ENCODE data around the gene RREB1. TPM values are rescaled to one million over a fixed set of nuclear protein-coding genes. Genes with fewer than 3 reads are reported as not detected.

The RREB1 gene
- total RNA-seq, 1 donor from 2014 or later, result 57.2 TPM

DNA sequence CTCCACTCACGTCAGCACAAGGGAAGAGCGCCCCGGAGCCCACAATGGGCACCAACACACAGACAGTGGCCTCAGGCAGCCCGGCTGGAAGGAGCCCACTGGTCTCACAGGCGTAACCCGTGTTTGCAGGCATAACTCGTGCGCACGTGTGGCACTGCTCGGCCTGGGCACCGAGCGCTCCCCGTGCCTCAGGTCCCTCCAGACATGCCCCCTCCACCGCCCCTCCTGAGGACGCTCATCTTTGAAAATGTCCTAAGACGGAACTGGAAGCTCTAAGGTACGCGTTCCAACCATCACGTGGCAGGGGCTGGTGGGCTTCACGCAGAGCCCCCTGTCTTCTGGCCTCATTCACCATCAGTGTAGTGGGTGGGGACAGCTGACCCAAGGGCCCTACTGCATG lies 160.6 kb downstream of the RREB1 start:
- Histone ChIP-seq H3K4me1 (peaks cover 16% of the 10 kb centered on the region), H3K27ac (no peak overlapping the region), H3K27me3 (no peaks in the 10 kb centered on the region), H3K9me3 (no peaks in the 10 kb centered on the region), H3K4me3 (no peak overlapping the region), H3K36me3 (no peaks in the 10 kb centered on the region)
- intact Hi-C loops (cut with DNase I), result no loop called here
- DNase-seq (ENCODE audit: extremely low spot score in 2 of 2), result no peak
- TF ChIP-seq POLR2A (IDR thresholded peaks at IDR 0.05) (no peak), POLR2AphosphoS5 (IDR thresholded peaks at IDR 0.05; ENCODE audit: insufficient read depth in 1 of 2, low read depth in 1 of 2) (no peak)
- TF ChIP-seq, protein P1, sequence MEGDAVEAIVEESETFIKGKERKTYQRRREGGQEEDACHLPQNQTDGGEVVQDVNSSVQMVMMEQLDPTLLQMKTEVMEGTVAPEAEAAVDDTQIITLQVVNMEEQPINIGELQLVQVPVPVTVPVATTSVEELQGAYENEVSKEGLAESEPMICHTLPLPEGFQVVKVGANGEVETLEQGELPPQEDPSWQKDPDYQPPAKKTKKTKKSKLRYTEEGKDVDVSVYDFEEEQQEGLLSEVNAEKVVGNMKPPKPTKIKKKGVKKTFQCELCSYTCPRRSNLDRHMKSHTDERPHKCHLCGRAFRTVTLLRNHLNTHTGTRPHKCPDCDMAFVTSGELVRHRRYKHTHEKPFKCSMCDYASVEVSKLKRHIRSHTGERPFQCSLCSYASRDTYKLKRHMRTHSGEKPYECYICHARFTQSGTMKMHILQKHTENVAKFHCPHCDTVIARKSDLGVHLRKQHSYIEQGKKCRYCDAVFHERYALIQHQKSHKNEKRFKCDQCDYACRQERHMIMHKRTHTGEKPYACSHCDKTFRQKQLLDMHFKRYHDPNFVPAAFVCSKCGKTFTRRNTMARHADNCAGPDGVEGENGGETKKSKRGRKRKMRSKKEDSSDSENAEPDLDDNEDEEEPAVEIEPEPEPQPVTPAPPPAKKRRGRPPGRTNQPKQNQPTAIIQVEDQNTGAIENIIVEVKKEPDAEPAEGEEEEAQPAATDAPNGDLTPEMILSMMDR (IDR thresholded peaks at IDR 0.05), result no peak

DNA sequence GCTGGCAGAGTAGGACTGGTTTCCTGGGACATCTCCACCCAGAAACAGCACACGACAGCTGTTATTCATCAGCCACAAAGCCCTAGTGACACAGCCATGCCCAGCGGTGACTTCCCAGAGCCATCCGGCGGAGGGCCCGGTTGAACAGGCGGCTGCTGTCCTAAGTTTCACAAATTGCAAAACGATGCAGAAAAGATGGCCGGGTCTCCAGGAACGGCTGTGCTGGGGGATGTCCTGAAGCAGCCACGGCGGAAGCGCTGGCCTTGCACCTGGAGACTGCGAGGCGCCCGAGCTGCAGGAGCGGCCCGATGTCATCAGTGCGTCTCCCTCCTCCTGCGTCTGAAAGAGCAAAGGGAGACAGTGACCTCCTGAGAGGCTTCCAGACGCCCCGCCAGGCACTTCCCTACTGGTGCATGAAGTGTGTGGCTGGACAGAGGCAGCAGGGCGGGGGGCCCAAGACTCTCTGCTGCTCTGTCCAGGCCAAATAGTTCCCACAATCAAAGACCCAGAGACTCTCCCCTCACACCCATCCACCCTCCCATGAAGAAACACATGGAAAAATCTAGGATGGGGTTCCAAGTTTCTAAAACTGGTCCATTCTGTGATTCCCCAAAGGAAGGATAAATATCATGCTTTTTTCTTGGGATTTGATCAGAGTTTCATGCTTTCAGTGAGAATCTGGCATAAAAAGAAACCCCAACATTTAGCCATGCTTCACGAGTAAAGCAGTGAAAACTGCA lies 161.2 kb downstream of the RREB1 start:
- Histone ChIP-seq H3K27me3 (no peaks in the 10 kb centered on the region), H3K27ac (no peak overlapping the region), H3K36me3 (no peaks in the 10 kb centered on the region), H3K4me1 (peaks cover 16% of the 10 kb centered on the region), H3K9me3 (no peaks in the 10 kb centered on the region), H3K4me3 (no peak overlapping the region)
- DNase-seq (ENCODE audit: extremely low spot score in 2 of 2), result no peak
- intact Hi-C loops (cut with DNase I), result no loop called here
- TF ChIP-seq POLR2A (IDR thresholded peaks at IDR 0.05), result no peak
- no peak for TF ChIP-seq POLR2AphosphoS5 (IDR thresholded peaks at IDR 0.05; ENCODE audit: insufficient read depth in 1 of 2, low read depth in 1 of 2)
- TF ChIP-seq, protein P1 (IDR thresholded peaks at IDR 0.05), result no peak

DNA sequence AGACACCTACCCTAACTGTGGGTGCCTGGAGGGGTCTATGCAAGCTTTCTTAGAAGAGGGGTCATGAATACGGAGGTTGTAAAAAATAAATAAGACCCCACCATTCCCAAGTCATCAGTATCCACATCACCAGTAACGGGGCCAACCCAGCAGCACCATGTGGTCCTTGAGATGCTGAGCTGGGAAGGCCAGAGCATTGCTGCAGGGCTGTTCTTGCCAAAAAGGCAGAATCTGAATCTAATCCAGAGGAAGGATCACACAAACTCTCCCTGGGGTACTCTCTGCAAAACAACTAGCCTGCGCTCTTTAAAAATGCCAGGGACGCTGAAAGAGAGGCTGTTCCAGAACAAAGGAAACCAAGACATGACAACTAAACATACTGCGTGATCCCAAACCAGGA lies 162.1 kb downstream of the RREB1 start:
- no peaks in the 10 kb centered on the region for H3K27me3 ChIP-seq
- no peak overlapping the region for H3K4me3 ChIP-seq
- intact Hi-C loops (cut with DNase I), result no loop called here
- peaks cover 16% of the 10 kb centered on the region for H3K4me1 ChIP-seq
- TF ChIP-seq, protein P1 (IDR thresholded peaks at IDR 0.05), result no peak
- no peak for TF ChIP-seq POLR2AphosphoS5 (IDR thresholded peaks at IDR 0.05; ENCODE audit: insufficient read depth in 1 of 2, low read depth in 1 of 2)
- no peak for TF ChIP-seq POLR2A (IDR thresholded peaks at IDR 0.05)
- no peaks in the 10 kb centered on the region for H3K9me3 ChIP-seq
- no peak for DNase-seq (ENCODE audit: extremely low spot score in 2 of 2)
- no peaks in the 10 kb centered on the region for H3K36me3 ChIP-seq
- H3K27ac ChIP-seq, result no peak overlapping the region

DNA sequence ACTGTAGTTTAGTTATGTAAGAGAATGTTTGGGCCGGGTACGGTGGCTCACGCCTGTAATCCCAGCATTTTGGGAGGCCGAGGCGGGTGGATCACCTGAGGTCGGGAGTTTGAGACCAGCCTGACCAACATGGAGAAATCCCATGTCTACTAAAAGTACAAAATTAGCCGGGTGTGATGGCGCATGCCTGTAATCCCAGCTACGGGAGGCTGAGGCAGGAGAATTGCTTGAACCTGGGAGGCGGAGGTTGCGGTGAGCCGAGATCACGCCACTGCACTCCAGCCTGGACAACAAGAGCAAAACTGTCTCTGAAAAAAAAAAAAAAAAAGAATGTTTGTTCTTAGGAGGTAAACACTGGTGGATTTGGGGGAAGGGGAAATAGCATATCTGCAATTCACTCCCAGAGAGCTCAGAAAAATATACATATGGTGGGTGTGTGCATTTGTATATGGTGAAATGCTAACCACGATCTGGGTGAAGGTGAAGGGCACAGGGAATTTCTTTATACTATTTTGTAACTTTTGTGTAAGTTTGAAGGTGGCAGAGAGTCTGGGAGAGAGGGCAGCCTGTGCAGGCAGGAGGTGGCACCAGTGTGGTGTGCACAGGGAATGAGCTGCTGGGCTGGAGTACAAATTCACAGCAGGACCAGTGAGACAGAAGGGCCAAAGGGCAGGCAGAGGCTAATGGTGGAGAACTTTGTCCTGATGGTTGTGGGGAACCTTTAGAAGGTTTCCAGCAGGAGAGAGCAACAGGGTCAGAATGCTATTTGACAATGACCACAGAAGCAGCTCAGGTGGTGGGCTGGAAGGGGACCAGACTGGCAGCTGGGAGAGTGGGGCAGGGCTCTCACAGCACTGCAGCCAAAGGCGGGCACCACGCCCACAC lies 162.8 kb downstream of the RREB1 start:
- Histone ChIP-seq H3K27me3 (no peaks in the 10 kb centered on the region), H3K27ac (no peak overlapping the region), H3K9me3 (no peaks in the 10 kb centered on the region), H3K36me3 (no peaks in the 10 kb centered on the region), H3K4me1 (peaks cover 17% of the 10 kb centered on the region), H3K4me3 (no peak overlapping the region)
- intact Hi-C loops (cut with DNase I), result no loop called here
- no peak for DNase-seq (ENCODE audit: extremely low spot score in 2 of 2)
- TF ChIP-seq POLR2AphosphoS5 (IDR thresholded peaks at IDR 0.05; ENCODE audit: insufficient read depth in 1 of 2, low read depth in 1 of 2) (no peak), POLR2A (IDR thresholded peaks at IDR 0.05) (no peak)
- TF ChIP-seq, protein P1 (IDR thresholded peaks at IDR 0.05), result no peak

DNA sequence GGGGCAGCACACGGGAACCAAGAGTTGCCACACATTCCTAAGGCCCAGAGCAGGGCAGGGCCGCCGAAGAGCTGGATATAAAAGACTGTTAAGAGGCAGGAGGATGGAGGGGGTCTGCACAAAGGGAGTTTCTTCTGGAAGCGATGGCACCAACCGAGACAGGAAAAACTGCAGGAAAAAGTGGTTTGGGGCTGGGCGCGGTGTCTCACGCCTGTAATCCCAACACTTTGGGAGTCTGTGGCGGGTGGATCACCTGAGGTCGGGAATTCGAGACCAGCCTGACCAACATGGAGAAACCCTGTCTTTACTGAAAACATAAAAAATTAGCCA lies 163.4 kb downstream of the RREB1 start:
- H3K9me3 ChIP-seq, result no peaks in the 10 kb centered on the region
- H3K27ac ChIP-seq, result no peak overlapping the region
- no peak overlapping the region for H3K4me3 ChIP-seq
- no peaks in the 10 kb centered on the region for H3K36me3 ChIP-seq
- H3K27me3 ChIP-seq, result no peaks in the 10 kb centered on the region
- intact Hi-C loops (cut with DNase I), result no loop called here
- no peak for DNase-seq (ENCODE audit: extremely low spot score in 2 of 2)
- no peak for TF ChIP-seq POLR2AphosphoS5 (IDR thresholded peaks at IDR 0.05; ENCODE audit: insufficient read depth in 1 of 2, low read depth in 1 of 2)
- TF ChIP-seq POLR2A (IDR thresholded peaks at IDR 0.05), result no peak
- TF ChIP-seq, protein P1 (IDR thresholded peaks at IDR 0.05), result no peak
- peaks cover 23% of the 10 kb centered on the region for H3K4me1 ChIP-seq

Data from vagina (tissue), 2 donors.